Right ventricle myocardium superior (tissue), 1 donor: ENCODE data around the gene FAM131C. TPM values are rescaled to one million over a fixed set of nuclear protein-coding genes. Genes with fewer than 3 reads are reported as not detected.
A peak's percentile ranks its signal among the peaks of the same experiment; 100 is the strongest.
"Not testable (repeated sequence)": the region's sequence is repeated elsewhere in the genome, so short reads cannot be mapped to it uniquely, and the experiment has no call there.

ENCODE experiments used
- ATAC-seq: fragments of 200-7000 bp; cut with Tn5 transposase; one replicate; pipeline ENCODE4 v1.9.1; 2020; ENCODE audit warnings: mild to moderate bottlenecking; ENCODE audit not compliant: poor library complexity
- DNase-seq: peaks from one replicate; pipeline ENCODE4 v3.0.0-alpha.2; 2020
- intact Hi-C: fragments of 100-400 bp; cut with DNase I; formaldehyde crosslinking; loops from one replicate; pipeline ENCODE4 v1.11.2; 2022
- total RNA-seq: library from RNA; stranded (reverse); fragmentation: NEBNext Ultra II Directional; extraction: Animal tissue kit (Norgen Biotek cat#: 25700); gene quantifications from one replicate; pipeline ENCODE4 v1.2.1, GENCODE V29; 2021
- donor health status: DM: no; HTN: yes; CAD: no; lungs with severe emphysema.

Gene FAM131C
- total RNA-seq, 1 donor from 2014 or later: 4.5 TPM

DNA sequence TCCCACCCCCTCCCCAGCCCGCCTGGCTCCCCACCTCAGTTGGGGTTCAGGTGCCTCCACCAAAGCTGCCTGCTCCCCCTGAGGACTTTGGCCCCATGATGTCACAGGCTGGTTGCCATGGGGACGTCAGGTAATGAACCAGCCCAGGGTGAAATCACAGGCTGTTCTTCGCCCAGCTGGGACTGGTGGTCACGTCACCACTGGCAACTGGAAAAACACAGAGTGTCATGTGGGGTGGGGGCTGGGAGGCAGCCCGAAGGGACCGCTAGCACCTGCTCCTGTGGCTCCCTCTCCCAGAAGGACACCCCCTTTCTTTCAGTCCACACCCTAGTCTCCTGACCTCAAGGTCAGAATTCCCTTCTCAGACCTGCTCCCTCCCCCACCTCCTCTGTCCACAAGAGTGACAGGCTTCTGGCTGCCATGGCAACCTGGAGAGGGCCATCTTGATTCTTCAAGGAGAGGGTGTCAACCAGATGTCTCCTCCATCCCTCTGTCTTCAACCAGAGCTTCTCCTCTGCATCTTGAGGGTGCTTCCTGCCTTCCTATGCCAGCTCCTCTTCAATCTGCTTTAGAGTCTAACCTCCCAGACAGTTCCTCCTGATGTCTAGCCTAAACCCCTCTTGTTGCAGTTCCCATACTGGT lies 6.2 kb downstream of the FAM131C start:
- ATAC-seq (peak; percentile 52), DNase-seq (no peak)
- intact Hi-C loops: no loop called here

DNA sequence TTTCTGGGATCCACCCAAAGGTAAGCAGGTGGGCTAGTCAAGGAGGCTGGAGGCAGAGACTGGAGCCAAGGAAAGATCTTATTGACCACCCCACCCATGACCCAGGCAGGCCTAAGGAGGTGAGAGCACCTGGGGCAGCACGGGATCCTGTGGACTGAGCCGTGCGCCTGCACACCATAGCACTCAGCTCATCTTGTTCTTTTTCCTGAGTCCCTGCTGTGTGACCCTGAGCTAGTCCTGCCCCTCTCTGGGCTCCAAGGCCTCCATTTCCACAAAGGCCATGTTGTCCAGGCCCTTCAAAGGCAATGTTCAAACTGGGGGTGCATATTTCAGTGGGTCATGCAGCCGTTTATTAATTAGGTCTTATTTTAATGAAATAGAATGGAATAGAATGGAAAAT lies 7.2 kb downstream of the FAM131C start:
- no peak for DNase-seq
- intact Hi-C loops: no loop called here
- ATAC-seq: no peak

DNA sequence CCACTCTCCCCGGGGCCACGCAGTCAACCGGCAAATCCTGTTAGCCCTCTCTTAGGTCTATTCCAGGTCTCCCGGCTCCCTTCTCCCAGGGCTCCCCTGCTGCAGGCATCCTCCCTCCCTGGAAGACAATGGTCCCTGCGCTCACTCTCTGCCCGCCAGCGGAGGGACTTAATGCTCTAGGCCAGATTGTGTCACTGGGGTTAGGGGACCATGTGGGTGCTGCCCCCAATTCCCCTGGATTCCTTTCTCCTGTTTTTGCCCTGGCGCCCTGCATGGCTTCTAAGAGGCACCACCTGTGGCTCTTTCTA lies 8.2 kb downstream of the FAM131C start:
- no peak for ATAC-seq

DNA sequence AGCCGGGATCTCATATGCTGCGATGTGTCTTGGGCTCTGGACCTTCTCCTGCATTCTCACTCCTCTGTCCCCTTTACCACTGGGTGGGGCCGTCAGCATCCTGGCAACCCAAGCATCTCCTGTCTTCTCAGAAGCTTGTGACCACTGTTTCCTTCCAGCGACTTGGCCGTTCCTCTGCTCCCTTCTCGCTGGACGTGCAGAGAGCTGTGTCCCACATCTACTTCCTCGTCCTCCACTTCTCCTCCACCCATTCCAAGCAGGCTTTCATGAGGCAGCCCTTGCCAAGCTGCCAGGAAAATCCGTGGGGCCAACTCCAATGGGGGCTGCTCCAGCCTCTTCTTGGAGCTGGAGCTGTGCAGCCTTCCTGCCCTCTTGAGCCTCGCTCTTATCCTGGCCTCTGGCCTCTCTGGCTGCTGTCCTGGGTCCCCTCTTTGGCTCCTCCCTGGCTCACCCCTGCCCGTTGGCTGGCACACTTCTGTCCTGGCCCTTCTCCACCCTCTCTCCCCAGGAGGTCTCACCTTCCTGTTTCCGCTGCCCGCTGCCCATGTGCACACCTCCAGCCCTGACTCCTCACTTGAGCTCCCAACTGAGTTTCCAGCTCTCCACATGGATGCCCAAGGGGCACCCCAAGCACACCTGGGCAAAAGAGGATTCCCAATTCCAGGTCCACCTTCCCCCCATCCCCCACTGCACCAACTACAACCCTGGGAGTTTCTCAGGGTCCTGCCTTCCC lies 8.7 kb downstream of the FAM131C start:
- DNase-seq (no peak), ATAC-seq (no peak)
- intact Hi-C loops: no loop called here

More for the DNA sequence above, 8.2 kb downstream of the FAM131C start:
- DNase-seq: no peak
- intact Hi-C loops: no loop called here

DNA sequence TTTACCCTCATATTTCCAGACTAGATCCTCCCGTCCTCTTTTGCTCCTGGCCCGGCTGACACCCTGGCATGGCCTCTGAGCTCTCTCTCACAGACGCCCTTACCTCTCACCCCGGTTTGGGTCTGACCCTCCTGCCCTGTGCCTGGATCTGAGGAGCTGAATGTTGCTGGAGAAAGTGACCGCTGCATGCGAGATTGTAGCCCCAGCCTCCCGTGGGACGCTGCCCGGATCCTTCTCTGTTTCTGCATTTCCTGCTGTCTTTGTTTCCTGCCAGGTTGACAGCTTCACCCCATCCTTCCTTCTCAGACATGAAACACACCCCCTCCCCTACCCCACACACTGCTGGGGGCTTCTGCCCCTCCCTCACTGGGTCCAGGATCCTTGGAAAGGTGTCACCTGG lies 9.5 kb downstream of the FAM131C start:
- intact Hi-C loops: no loop called here
- ATAC-seq (no peak), DNase-seq (no peak)

DNA sequence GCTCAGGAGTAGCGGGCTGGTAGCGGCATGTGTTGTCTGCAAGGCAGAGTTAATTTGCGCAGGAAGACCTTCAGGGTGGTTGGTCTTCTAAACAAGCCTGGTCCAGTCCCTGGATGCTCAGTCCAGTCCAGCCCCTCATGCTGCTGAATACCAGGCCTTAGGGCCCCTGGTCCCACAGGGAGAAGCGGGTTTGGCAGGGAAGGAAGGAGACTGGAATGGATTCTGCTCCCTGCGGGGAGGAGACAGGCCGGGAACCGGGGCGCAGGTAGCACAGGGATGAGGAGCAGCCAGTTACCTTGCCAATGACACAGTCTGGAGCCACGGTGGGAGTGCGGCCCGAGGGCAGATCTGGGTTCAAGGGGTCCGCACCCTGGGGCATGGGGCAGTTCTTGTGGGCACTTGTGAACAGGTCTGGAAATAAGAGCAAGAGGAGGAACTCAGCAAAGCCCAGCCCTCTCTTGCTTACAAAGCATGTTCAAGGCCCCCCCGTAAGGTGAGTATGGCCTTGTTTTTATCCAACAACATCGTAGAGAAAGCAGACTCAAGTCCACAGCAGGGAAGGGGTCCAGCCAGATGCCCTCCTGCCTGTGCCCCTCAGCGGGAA lies 10.1 kb downstream of the FAM131C start:
- no peak for DNase-seq
- intact Hi-C loops: no loop called here

DNA sequence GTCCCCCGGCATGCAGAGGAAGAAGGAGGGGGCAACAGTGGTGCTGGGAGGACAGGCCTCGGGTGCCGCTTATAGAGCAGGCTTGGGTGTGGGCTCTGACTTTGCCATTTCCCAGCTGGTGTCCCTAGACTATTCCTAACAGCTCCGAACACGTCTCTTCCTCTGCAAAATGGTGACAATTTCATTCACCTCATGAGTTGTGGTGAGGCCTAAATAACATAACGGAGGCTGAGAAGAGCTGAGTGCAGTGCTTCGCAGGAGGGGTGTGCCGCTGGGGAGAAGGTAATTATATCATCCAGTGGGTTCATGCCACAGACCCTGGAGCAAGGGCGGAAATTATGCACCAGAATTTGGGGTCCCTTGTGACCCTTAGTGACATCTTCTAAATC lies 10.8 kb downstream of the FAM131C start:
- intact Hi-C loops, ATAC-seq: not testable (repeated sequence)

More for the DNA sequence above, 10.1 kb downstream of the FAM131C start:
- no peak for ATAC-seq

DNA sequence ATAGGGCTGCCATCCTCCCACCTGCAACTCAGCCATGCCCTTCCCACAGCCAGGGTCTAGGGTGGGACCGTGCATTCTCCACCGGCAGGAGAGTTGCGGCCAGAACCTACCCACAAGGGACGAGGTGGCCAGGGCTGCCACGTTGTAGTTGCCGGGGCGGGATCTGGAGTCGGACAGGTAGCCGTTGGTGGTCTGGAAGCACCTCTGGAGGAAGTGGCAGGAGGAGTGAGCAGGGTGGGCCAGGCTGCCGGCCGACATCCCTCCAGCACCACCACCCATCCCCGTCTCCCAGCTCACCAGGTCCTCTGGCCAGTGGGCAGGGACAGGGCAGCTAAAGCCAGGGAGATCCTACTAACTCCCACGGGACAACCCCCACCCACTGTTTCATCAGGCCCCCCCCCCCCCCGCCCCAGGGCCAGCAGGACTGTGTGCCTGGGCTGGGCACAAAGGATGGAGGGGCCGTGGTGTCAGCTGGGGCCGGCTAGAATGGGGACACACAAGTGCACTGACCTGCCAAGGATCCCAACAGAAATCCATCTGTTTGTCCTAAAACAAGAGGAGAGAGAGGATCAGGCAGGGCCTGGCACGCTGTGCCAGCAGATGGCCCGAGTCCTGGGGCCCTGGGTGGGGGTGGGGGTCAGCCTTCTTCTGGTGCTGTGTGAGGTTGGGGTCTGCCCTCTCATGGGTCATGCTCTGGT lies 11.3 kb downstream of the FAM131C start:
- intact Hi-C loops: not testable (repeated sequence)

More for the DNA sequence above, 10.8 kb downstream of the FAM131C start:
- DNase-seq: not testable (repeated sequence)

DNA sequence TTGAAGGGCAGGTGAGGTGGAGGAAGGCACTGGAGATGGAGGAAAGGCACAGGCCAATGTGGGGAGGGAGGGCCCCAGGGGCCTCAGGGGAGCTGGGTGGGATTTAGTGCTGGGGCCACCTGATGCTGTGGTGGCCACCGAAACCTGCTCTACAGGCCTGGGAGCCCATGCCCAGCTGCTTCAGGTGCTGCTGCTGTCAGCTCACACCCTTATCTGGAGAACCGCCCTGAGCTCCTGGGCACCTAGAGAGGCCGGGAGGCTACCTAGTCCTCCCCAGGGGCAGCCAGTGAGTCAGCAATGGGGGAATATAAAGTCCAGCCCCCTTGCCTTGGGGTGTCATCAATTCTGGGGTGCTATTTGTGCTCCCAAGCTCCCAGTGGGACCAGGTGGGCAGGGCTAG lies 12.2 kb downstream of the FAM131C start:
- intact Hi-C loops: no loop called here
- ATAC-seq: no peak

More for the DNA sequence above, 11.3 kb downstream of the FAM131C start:
- not testable (repeated sequence) for DNase-seq, ATAC-seq

DNA sequence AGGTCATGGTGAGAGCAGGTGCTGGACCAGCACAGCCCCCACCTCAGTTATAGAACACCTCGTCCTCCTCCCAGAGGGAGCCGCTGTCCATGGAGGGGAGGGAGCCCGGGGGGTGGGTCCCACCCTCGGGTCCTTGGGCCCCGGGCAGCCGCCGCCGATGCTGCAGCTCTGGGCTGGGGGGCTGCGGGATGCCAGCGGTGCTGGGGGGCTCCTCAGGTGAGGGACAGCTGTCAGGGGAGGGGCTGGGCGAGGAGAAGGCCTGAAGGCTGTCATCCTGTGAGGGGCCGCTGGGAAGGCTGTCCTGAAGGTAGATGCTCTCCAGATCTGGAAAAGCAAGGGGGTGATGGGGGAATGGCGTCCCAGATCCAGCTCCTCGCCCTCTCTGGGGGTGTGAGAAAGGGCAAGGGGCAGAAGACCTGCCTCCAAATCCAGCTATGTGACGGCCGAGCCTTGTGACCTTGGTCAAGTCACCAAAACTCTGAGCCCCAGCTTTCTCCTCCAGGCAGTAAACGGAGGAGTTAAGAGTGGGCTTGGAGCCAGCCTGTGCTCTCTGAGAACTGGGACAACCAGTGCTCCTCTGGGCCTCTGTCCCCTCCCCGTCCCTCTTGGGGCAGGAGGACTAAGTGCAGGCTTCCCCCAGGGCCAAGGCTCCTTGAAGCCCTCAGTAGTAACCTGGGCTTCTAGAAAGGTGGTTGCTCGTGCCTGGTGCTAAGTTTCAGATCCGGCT lies 14.9 kb downstream of the FAM131C start:
- intact Hi-C loops: loop anchor here (5.0 to 10.0 kb wide), 2 partner anchors 51 to 264 kb away; no protein-coding TSS in a partner anchor
- not testable (repeated sequence) for DNase-seq
- peak; percentile 27 for ATAC-seq

More for the DNA sequence above, 12.2 kb downstream of the FAM131C start:
- DNase-seq: no peak

DNA sequence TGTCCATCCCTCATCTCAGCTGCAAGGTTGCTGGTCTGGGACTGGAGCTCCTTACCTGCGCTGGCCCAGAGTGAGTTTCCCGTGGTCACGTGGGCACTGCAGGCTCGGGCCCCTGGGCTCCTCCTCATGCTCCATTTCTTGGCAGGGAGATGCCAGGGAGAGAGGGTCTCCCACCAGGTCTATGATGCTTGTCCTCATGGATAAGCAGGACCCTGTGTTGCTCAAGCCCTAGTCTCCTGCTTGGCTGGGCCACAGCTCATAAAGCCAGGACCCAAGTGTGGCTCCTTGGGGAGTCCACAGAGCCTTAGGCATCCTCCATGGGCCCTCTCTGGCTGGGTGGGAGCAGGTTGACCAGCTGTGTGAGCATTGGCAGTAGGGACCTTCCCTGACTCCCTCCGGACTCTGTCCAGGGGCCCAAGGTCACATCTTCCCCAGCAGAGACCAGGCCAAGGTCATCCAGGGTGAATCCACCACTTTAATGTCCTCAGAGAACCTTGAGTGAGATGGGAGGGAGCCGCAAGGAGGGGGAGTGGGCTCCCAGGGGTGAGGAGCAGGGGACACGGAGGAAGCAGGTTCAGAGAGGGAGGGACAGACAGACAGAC lies 16.0 kb downstream of the FAM131C start:
- ATAC-seq: peak; percentile 24
- intact Hi-C loops: loop anchor here (2.0 to 10.0 kb wide), 3 partner anchors 25 to 263 kb away; no protein-coding TSS in a partner anchor
- not testable (repeated sequence) for DNase-seq

DNA sequence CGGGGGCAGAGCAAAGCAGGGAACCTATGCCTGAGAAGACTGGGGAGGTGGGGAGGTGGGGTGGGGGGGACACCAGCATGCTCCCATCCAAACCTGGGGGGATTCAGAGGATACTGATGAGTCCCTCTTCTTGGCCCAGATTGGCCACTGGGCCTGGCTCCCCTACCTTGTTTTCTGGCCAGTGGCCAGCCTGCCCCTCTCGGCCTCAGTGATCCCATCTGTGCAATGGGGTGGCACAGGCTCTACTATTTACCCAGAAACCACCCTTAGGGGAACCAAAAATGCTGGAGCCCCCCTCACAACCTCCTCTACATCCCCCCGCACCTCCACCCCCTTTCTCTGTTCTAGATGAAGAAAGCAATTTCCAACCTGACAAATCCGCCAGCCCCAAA lies 16.9 kb downstream of the FAM131C start:
- intact Hi-C loops: loop anchor here (2.0 to 10.0 kb wide), 3 partner anchors 24 to 262 kb away; no protein-coding TSS in a partner anchor
- not testable (repeated sequence) for DNase-seq, ATAC-seq

DNA sequence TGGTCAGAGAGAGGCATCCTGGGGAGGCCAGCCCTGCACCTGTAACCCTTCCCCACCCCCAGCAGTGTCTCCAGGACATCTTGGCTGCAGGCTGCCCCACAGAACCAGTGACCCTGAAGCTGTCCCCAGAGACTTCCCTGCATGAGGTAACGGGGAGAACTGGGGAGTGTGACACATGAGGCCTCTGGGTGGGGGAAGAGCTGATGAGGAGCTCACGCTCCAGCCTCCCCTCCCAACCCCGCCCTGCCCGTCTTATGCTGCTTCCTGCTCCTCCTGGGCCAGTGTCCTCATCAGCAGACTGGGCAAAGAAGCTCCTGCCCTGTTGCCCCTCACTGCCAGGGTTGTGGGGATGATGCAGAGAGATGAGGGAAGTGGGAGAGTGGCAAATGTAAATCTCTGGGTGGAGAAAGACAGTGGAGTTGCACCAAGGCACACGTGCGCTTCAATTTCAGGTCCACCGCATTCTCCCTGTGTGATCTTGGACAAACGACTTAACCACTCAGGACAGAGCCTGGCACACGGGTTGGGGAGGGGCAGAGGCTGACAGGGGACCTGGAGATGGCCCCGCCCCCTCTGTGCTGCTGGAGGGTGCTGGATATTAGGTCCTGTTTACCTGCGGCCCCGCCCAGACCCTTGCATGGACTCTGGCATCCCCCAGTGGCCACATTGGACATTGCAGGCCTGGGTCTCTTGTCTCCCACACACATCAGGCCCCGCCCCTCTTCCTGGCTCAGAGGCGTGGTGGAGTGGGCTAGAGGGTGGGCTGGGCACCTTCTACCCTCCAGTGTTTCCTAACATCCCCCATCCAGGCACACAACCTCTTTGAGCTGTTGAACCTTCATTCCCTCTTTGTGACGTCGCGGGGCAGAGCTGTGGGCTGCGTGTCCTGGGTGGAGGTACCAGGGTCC lies 17.6 kb downstream of the FAM131C start:
- intact Hi-C loops: loop anchor here (2.0 to 10.0 kb wide), 3 partner anchors 23 to 261 kb away; no protein-coding TSS in a partner anchor
- ATAC-seq (peak; percentile 85), DNase-seq (peak; percentile 91)

DNA sequence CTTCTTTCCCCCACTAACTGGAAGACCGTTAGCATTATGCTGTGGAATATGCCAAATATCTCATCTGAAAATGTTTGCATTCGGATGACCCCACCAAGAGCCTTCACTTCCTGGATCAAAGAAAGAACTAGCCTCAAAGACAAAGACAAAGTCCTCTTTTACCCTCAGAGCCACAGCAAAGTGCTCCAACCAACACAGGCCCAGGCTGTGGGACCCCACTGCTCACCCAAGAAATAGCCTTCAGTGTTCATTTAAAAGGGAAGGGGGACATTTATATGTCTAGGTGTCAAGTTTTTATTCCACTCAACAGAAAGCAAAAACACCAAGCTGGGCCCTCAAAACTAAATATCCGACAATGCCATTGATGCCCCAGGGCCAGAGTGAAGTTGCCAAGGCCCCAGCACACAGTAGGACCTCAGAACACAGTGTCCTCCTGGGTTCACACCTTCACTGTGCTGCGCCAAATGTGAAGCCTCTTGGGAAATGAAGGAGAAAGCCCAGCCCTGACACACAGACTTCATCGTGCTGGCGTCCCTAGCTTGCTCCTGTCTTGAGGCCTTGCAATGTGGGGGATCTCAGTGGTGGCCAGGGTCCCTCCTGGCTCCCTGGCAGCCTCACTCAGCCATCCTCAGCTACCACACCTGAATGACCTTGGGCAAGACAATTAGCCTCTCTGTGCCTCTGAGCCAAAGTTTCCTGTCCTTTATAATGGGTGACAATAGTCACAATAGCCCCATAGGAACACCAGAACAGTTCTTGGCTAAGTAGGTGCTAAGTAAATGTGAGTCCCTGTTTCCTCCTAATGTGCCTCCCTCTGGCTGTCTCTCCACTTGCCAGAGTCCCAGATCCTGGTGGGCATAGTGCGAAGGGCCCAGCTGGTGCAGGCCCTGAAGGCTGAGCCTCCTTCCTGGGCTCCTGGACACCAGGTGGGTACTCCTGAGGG lies 18.6 kb downstream of the FAM131C start:
- DNase-seq (no peak), ATAC-seq (no peak)
- intact Hi-C loops: loop anchor here (5.0 to 10.0 kb wide), 2 partner anchors 48 to 260 kb away; no protein-coding TSS in a partner anchor

DNA sequence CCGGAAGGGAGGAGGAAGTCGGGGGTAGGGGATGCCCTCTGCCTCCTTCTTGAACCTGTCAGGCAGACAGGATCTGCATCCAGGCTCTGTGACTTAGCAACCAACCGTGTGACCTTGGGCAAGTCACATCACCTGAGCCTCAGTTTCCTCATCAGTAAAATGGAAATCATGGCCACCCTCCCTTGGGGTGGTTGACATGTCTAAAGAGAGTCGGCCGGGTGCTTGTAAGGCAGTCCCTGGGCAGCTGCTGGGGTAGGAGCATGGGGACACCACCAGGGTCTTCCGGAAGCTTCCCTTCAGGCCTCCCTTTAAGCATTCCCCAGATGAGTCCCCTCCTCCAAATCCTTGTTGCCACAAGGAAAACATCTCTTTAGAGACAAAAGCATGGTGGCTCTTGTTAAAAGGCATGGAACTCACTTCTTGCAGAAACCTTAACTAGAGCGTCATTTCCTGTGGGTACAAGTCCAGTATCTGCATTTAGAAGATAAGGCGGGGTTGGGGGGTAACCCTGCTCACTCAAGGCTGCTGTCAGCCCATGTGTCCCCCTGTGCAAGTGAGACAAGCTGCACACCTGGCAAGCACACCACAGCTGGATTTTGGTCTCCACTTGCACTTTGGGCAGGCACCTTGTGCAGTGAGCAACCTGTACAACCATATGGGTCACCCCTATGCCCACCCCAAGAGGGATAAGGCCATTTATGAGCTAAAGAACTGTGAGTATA lies 19.5 kb downstream of the FAM131C start:
- intact Hi-C loops: loop anchor here (10.0 kb wide), 1 partner anchor 259 kb away; no protein-coding TSS in a partner anchor
- no peak for ATAC-seq
- DNase-seq: no peak
